H1 (cell line): ENCODE data around the gene RCAN2. TPM values are rescaled to one million over a fixed set of nuclear protein-coding genes. Genes with fewer than 3 reads are reported as not detected.

ENCODE experiments used
- CTCF ChIA-PET: fragments of 300-600 bp; sonication (Branson Sonifier 250); formaldehyde crosslinking; loops from one replicate; lab custom pipeline; 2021; ENCODE audit not compliant: partially characterized antibody; lab: Charles Lee
- POLR2A ChIA-PET: fragments of 300-600 bp; sonication (Branson Sonifier 250); formaldehyde crosslinking; loops from one replicate; lab custom pipeline; 2021; ENCODE audit warnings: inconsistent platforms; ENCODE audit not compliant: partially characterized antibody; lab: Charles Lee
- DNase-seq, 2 experiments: peaks; one replicate each; pipeline versions ENCODE4 v3.0.0 to v3.0.0-alpha.2; 2010 to 2022; ENCODE audit warnings: low spot score in 2 of 2, low read depth in 1 of 2, mixed read lengths in 1 of 2
- FAIRE-seq: peaks from 2 replicates; lab custom pipeline; 2011; peaks lifted over from hg19 to GRCh38; lab: Jason Lieb, UNC
- H2AFZ ChIP-seq: 2 replicates; pipeline ENCODE4 v1.8.1; 2012; ENCODE audit warnings: low read length, inconsistent platforms
- H2AK5ac ChIP-seq: 2 replicates; pipeline ENCODE4 v1.6.1; 2013; ENCODE audit warnings: low read depth, low read length
- H2BK120ac ChIP-seq: replicated peaks from 2 replicates; pipeline ENCODE3; 2013; ENCODE audit warnings: low read depth, low read length, inconsistent platforms
- H2BK12ac ChIP-seq: 2 replicates; pipeline ENCODE4 v1.6.1; 2013; ENCODE audit warnings: low read depth, low read length
- H2BK15ac ChIP-seq: 2 replicates; pipeline ENCODE4 v1.6.1; 2013; ENCODE audit warnings: low read length
- H2BK20ac ChIP-seq: 2 replicates; pipeline ENCODE4 v1.6.1; 2013; ENCODE audit warnings: low read length
- H2BK5ac ChIP-seq: 2 replicates; pipeline ENCODE4 v1.6.1; 2013; ENCODE audit warnings: low read depth, low read length
- H3K14ac ChIP-seq: 2 replicates; pipeline ENCODE4 v1.6.1; 2013; ENCODE audit warnings: inconsistent platforms; ENCODE audit not compliant: insufficient read length
- H3K18ac ChIP-seq: 2 replicates; pipeline ENCODE4 v1.6.1; 2013; ENCODE audit warnings: low read length; ENCODE audit errors: extremely low read depth
- H3K23ac ChIP-seq: 2 replicates; pipeline ENCODE4 v1.6.1; 2013; ENCODE audit warnings: inconsistent platforms; ENCODE audit not compliant: insufficient read length
- H3K23me2 ChIP-seq: 2 replicates; pipeline ENCODE4 v1.6.1; 2013; ENCODE audit warnings: low read depth, low read length
- H3K27ac ChIP-seq: 2 replicates; pipeline ENCODE4 v1.6.1; 2011; ENCODE audit warnings: low read depth, low read length, inconsistent platforms
- H3K27me3 ChIP-seq, 4 experiments: replicated peaks in 1 of 4; 1 replicate in 1 of 4; 2 replicates in 3 of 4; pipeline versions ENCODE4 v1.6.1 to v1.8.1; 2011 to 2013; ENCODE audit warnings: low read length in 3 of 4, mild to moderate bottlenecking in 3 of 4, inconsistent platforms in 2 of 4, mixed read lengths in 2 of 4, moderate library complexity in 1 of 4; ENCODE audit not compliant: control insufficient read depth in 3 of 4, insufficient read depth in 3 of 4; ENCODE audit errors: extremely low read depth in 1 of 4
- H3K36me3 ChIP-seq, 4 experiments: 2 replicates each; pipeline versions ENCODE4 v1.6.1 to v1.8.1; 2011 to 2013; ENCODE audit warnings: mild to moderate bottlenecking in 4 of 4, low read length in 3 of 4, moderate library complexity in 2 of 4, control low read depth in 1 of 4, inconsistent platforms in 1 of 4; ENCODE audit not compliant: insufficient read depth in 4 of 4, control insufficient read depth in 2 of 4
- H3K4ac ChIP-seq: replicated peaks from 2 replicates; pipeline ENCODE3; 2013; ENCODE audit warnings: low read length, low read depth, mixed read lengths, inconsistent platforms; ENCODE audit not compliant: insufficient read length
- H3K4me1 ChIP-seq, 4 experiments: replicated peaks in 1 of 4; 1 replicate in 1 of 4; 2 replicates in 3 of 4; pipeline versions ENCODE4 v1.6.1 to v1.8.1; 2011 to 2013; ENCODE audit warnings: low read length in 3 of 4, inconsistent platforms in 2 of 4, mixed read lengths in 1 of 4; ENCODE audit not compliant: insufficient read depth in 4 of 4, control insufficient read depth in 3 of 4
- H3K4me2 ChIP-seq, 2 experiments: 2 replicates each; pipeline versions ENCODE4 v1.6.1 to v1.8.1; 2011 to 2013; ENCODE audit warnings: low read depth in 2 of 2, low read length in 2 of 2, control low read depth in 1 of 2, inconsistent platforms in 1 of 2, mild to moderate bottlenecking in 1 of 2; ENCODE audit not compliant: insufficient read depth in 1 of 2
- H3K4me3 ChIP-seq, 4 experiments: fragments of 200-600, 300-600 bp in 1 of 4; sonication (generic), shearing (Covaris generic), sonication (Bioruptor Twin) in 1 of 4; 2 replicates each; pipeline versions ENCODE4 v1.5.1 to v1.8.1; 2011 to 2016; ENCODE audit warnings: low read length in 4 of 4, low read depth in 3 of 4, control low read depth in 2 of 4, inconsistent platforms in 2 of 4, mild to moderate bottlenecking in 2 of 4, mixed read lengths in 1 of 4, moderate library complexity in 1 of 4; ENCODE audit not compliant: insufficient read depth in 2 of 4; ENCODE audit errors: extremely low read depth in 1 of 4
- H3K56ac ChIP-seq: replicated peaks from 2 replicates; pipeline ENCODE3; 2013; ENCODE audit warnings: low read depth, mild to moderate bottlenecking, mixed read lengths, low read length, inconsistent platforms; ENCODE audit not compliant: insufficient read length
- H3K79me1 ChIP-seq: 2 replicates; pipeline ENCODE4 v1.6.1; 2013; ENCODE audit warnings: low read depth, low read length, control low read depth
- H3K79me2 ChIP-seq, 2 experiments: 2 replicates each; pipeline versions ENCODE4 v1.6.1 to v1.8.1; 2012 to 2013; ENCODE audit warnings: low read length in 2 of 2, mild to moderate bottlenecking in 2 of 2, inconsistent platforms in 1 of 2; ENCODE audit not compliant: insufficient read depth in 2 of 2, control insufficient read depth in 1 of 2
- H3K9ac ChIP-seq, 4 experiments: replicated peaks in 1 of 4; 1 replicate in 1 of 4; 2 replicates in 3 of 4; pipeline versions ENCODE4 v1.6.1 to v1.8.1; 2011 to 2013; ENCODE audit warnings: low read depth in 3 of 4, low read length in 3 of 4, control low read depth in 2 of 4, mild to moderate bottlenecking in 2 of 4, moderate library complexity in 2 of 4, inconsistent platforms in 1 of 4; ENCODE audit errors: extremely low read depth in 1 of 4
- H3K9me3 ChIP-seq, 2 experiments: 2 replicates each; pipeline versions ENCODE4 v1.6.1 to v1.8.1; 2012 to 2013; ENCODE audit warnings: mild to moderate bottlenecking in 2 of 2, moderate library complexity in 2 of 2, control low read depth in 1 of 2, inconsistent platforms in 1 of 2, low read depth in 1 of 2, low read length in 1 of 2, mixed read lengths in 1 of 2; ENCODE audit not compliant: insufficient read depth in 2 of 2
- H4K20me1 ChIP-seq, 2 experiments: replicated peaks in 1 of 2; 2 replicates each; pipeline versions ENCODE3 to v1.8.1; 2011 to 2013; ENCODE audit warnings: inconsistent platforms in 2 of 2, low read length in 2 of 2, mild to moderate bottlenecking in 1 of 2; ENCODE audit not compliant: insufficient read depth in 2 of 2, control insufficient read depth in 1 of 2
- H4K5ac ChIP-seq: 2 replicates; pipeline ENCODE4 v1.6.1; 2013; ENCODE audit warnings: low read length, low read depth, mixed read lengths, inconsistent platforms; ENCODE audit not compliant: insufficient read length
- H4K8ac ChIP-seq: 2 replicates; pipeline ENCODE4 v1.8.0; 2013; ENCODE audit warnings: mild to moderate bottlenecking, moderate library complexity, low read length, inconsistent platforms; ENCODE audit not compliant: insufficient read depth; ENCODE audit errors: extremely low read depth
- H4K91ac ChIP-seq: replicated peaks from 2 replicates; pipeline ENCODE3; 2013; ENCODE audit warnings: low read length, mixed read lengths, inconsistent platforms; ENCODE audit not compliant: insufficient read length
- ASH2L ChIP-seq: fragments of 200-600, 300-600 bp; sonication (generic); IDR thresholded peaks from one replicate; pipeline ENCODE4 v1.7.1; 2017; ENCODE audit warnings: low read length
- BACH1 ChIP-seq: IDR thresholded peaks from 2 replicates; pipeline ENCODE4 v1.6.1; 2012; ENCODE audit warnings: low read length, improper control_type of control experiment
- CBX5 ChIP-seq: fragments of 300-800, 300-1000 bp; sonication (generic); IDR thresholded peaks from 2 replicates; pipeline ENCODE4 v1.7.1; 2016; ENCODE audit warnings: antibody characterized with exemption, low read length, low read depth
- CREB1 ChIP-seq: IDR thresholded peaks from 2 replicates; pipeline ENCODE4 v1.6.1; 2012; ENCODE audit warnings: inconsistent platforms
- EP300 ChIP-seq, 2 experiments: IDR thresholded peaks; 1 replicate in 1 of 2; 2 replicates in 1 of 2; pipeline ENCODE4 v1.6.1; 2011 to 2012; ENCODE audit warnings: low read depth in 2 of 2, low read length in 2 of 2, mild to moderate bottlenecking in 2 of 2, borderline replicate concordance in 1 of 2, inconsistent platforms in 1 of 2, moderate library complexity in 1 of 2
- HDAC2 ChIP-seq, 2 experiments: fragments of 300-600 bp in 1 of 2; sonication (generic) in 1 of 2; IDR thresholded peaks; 2 replicates each; pipeline ENCODE4 v1.6.1; 2011 to 2012; ENCODE audit warnings: low read depth in 2 of 2, low read length in 2 of 2, mild to moderate bottlenecking in 2 of 2, moderate library complexity in 2 of 2, borderline replicate concordance in 1 of 2, inconsistent platforms in 1 of 2
- JUND ChIP-seq: IDR thresholded peaks from 2 replicates; pipeline ENCODE4 v1.6.1; 2011; ENCODE audit warnings: mild to moderate bottlenecking, improper control_type of control experiment, low read length
- KDM1A ChIP-seq: fragments of 200-600, 300-600 bp; sonication (generic); IDR thresholded peaks from 2 replicates; pipeline ENCODE4 v1.7.1; 2016; ENCODE audit warnings: mild to moderate bottlenecking, low read length, borderline replicate concordance
- NANOG ChIP-seq: IDR thresholded peaks from 2 replicates; pipeline ENCODE4 v1.6.1; 2011; ENCODE audit warnings: low read length, low read depth, mild to moderate bottlenecking, inconsistent platforms; ENCODE audit not compliant: insufficient read depth, poor library complexity, severe bottlenecking
- NRF1 ChIP-seq: IDR thresholded peaks from 2 replicates; pipeline ENCODE4 v1.6.1; 2011; ENCODE audit warnings: mild to moderate bottlenecking, low read depth, low read length, improper control_type of control experiment
- TAF1 ChIP-seq: IDR thresholded peaks from 2 replicates; pipeline ENCODE4 v1.6.1; 2011; ENCODE audit warnings: mild to moderate bottlenecking, low read depth, low read length
- YY1 ChIP-seq: IDR thresholded peaks from 2 replicates; pipeline ENCODE4 v1.6.1; 2011; ENCODE audit warnings: low read depth, mild to moderate bottlenecking, low read length
- WGBS, 2 experiments: shearing (Covaris generic) in 1 of 2; methylation state at CpG; one replicate each; pipeline versions ENCODE4 v1.1.6 to v1.1.7; 2013 to 2015; ENCODE audit warnings: low lambda C conversion rate in 2 of 2, mixed read lengths in 2 of 2, inconsistent platforms in 1 of 2, low coverage in 1 of 2, missing lambda C conversion rate in 1 of 2; ENCODE audit not compliant: insufficient replicate concordance in 2 of 2, insufficient coverage in 1 of 2, insufficient read length in 1 of 2; ENCODE audit errors: extremely low coverage in 1 of 2, missing lambda C conversion rate in 1 of 2; 5-methylcytosine and 5-hydroxymethylcytosine counted together
- polyA plus RNA-seq, 7 experiments: library from polyadenylated mRNA; depleted of rRNA in 3 of 7; stranded (reverse) in 5 of 7; unstranded in 2 of 7; fragments of >200 nt in 5 of 7; fragments of 200-250 nt in 2 of 7; gene quantifications; 1 replicate in 5 of 7; 2 replicates in 1 of 7; 4 replicates in 1 of 7; pipeline versions ENCODE4 v1.2.1 to v1.2.3, GENCODE V29; 2011 to 2013; ENCODE audit warnings: missing spikeins in 2 of 7, mixed read lengths in 2 of 7
- total RNA-seq: library from RNA; stranded (reverse); fragmentation: NEBNext Ultra II Directional; extraction: Animal tissue kit (Norgen Biotek cat#: 25700); gene quantifications from 2 replicates; pipeline ENCODE4 v1.2.1, GENCODE V29; 2021
- TF ChIP-seq, protein P1 (sequence below), 3 experiments: IDR thresholded peaks; 1 replicate in 2 of 3; 2 replicates in 1 of 3; pipeline versions ENCODE4 v1.5.1 to v1.6.1; 2011; ENCODE audit warnings: low read length in 3 of 3, mild to moderate bottlenecking in 3 of 3, inconsistent platforms in 2 of 3, low read depth in 1 of 3, moderate library complexity in 1 of 3; ENCODE audit not compliant: insufficient read depth in 1 of 3; ENCODE audit errors: control extremely low read depth in 1 of 3

Gene RCAN2
- total and polyA plus RNA-seq, 2 of the 8 experiments (the other 6 are each of a cell fraction or from before 2014, with no cell fraction given): 5.0 to 8.5 TPM

DNA sequence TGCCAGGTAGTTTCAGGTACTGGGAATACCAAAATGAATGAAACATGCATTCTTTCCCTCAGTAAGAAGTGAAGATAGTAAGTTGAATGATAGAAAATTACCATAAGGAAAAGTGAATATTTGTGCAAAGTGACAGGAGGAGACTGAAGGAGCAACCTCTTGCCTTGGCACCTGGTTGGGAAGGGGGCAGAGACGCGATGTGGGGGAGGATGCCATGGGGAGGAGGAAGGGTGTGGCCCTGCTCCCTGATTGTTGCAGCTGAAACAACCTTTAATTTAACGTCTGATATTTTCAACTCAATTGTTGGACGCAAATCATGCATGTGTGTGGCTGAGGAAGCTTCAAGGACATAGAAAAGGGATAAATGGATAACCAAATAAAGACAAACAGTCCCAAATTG lies 248.3 kb downstream of the RCAN2 start:
- no peak overlapping the region for H3K9ac ChIP-seq
- CTCF ChIA-PET: no interaction called here
- TF ChIP-seq BACH1 (no peak), CBX5 (no peak), CREB1 (no peak), JUND (no peak), TAF1 (no peak), HDAC2 (IDR thresholded peaks at IDR 0.05; ENCODE audit: borderline replicate concordance in 1 of 2, low read depth in 2 of 2, low read length in 2 of 2) (no peak), EP300 (IDR thresholded peaks at IDR 0.05; ENCODE audit: borderline replicate concordance in 1 of 2, low read depth in 2 of 2, low read length in 2 of 2) (no peak), NRF1 (no peak), YY1 (no peak), ASH2L (no peak), NANOG (no peak), KDM1A (no peak)
- TF ChIP-seq, protein P1, sequence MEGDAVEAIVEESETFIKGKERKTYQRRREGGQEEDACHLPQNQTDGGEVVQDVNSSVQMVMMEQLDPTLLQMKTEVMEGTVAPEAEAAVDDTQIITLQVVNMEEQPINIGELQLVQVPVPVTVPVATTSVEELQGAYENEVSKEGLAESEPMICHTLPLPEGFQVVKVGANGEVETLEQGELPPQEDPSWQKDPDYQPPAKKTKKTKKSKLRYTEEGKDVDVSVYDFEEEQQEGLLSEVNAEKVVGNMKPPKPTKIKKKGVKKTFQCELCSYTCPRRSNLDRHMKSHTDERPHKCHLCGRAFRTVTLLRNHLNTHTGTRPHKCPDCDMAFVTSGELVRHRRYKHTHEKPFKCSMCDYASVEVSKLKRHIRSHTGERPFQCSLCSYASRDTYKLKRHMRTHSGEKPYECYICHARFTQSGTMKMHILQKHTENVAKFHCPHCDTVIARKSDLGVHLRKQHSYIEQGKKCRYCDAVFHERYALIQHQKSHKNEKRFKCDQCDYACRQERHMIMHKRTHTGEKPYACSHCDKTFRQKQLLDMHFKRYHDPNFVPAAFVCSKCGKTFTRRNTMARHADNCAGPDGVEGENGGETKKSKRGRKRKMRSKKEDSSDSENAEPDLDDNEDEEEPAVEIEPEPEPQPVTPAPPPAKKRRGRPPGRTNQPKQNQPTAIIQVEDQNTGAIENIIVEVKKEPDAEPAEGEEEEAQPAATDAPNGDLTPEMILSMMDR (IDR thresholded peaks at IDR 0.05; ENCODE audit: control extremely low read depth in 1 of 3, insufficient read depth in 1 of 3, low read depth in 1 of 3, low read length in 3 of 3): no peak

More for the DNA sequence above, 248.3 kb downstream of the RCAN2 start:
- Histone ChIP-seq H2BK12ac (no peak overlapping the region), H3K23ac (no peak overlapping the region), H4K5ac (no peak overlapping the region), H3K4me2 (no peak overlapping the region), H4K91ac (no peak overlapping the region), H4K8ac (no peak overlapping the region), H2AFZ (no peak overlapping the region), H3K56ac (no peak overlapping the region), H2BK120ac (no peak overlapping the region), H2BK15ac (no peak overlapping the region), H3K4me1 (no peaks in the 10 kb centered on the region), H3K27ac (no peak overlapping the region), H2AK5ac (no peak overlapping the region), H3K18ac (no peak overlapping the region), H3K9me3 (no peaks in the 10 kb centered on the region), H4K20me1 (no peaks in the 10 kb centered on the region), H3K27me3 (no peaks in the 10 kb centered on the region), H3K4ac (no peak overlapping the region), H2BK5ac (no peak overlapping the region), H3K14ac (no peak overlapping the region), H3K4me3 (no peak overlapping the region), H2BK20ac (no peak overlapping the region), H3K79me1 (no peaks in the 10 kb centered on the region), H3K23me2 (no peaks in the 10 kb centered on the region), H3K36me3 (no peaks in the 10 kb centered on the region), H3K79me2 (no peaks in the 10 kb centered on the region)
- POLR2A ChIA-PET: no interaction called here
- WGBS, 2 experiments: 81% methylated on average over 4 of the region's 4 CpGs; no CpG with 5 or more reads in 1 of the 2 experiments
- FAIRE-seq (no peak), DNase-seq (no peak)
